ENCODE data around the gene BNIP5. TPM values are rescaled to one million over a fixed set of nuclear protein-coding genes. Genes with fewer than 3 reads are reported as not detected.
"Not testable (repeated sequence)": the region's sequence is repeated elsewhere in the genome, so short reads cannot be mapped to it uniquely, and the experiment has no call there.

Gene BNIP5
- total and polyA plus RNA-seq, 5 donors from 2014 or later, result not detected

- Histone ChIP-seq H3K4me3 (ENCODE audit: low read depth, low read length) (no peak overlapping the region), H3K27ac (ENCODE audit: insufficient read depth, low read length, poor library complexity, severe bottlenecking) (no peak overlapping the region), H3K4me1 (ENCODE audit: control insufficient read depth, insufficient read depth, low read length, poor library complexity, severe bottlenecking) (peaks cover 4% of the 10 kb centered on the region), H3K27me3 (ENCODE audit: control insufficient read depth, insufficient read depth, low read length) (no peaks in the 10 kb centered on the region), H3K9me3 (ENCODE audit: control insufficient read depth in 2 of 2, low read length in 2 of 2) (no peaks in the 10 kb centered on the region), H3K36me3 (ENCODE audit: control insufficient read depth, insufficient read depth, low read length) (no peaks in the 10 kb centered on the region)
- Mint-ChIP-seq H3K4me1 (peaks cover 3 to 9% (median 7%) of the 10 kb centered on the region in 4 donors), H3K27me3 (no peaks in the 10 kb centered on the region), H3K36me3 (peaks cover 5% of the 10 kb centered on the region), H3K27ac (peak overlapping the region in 1 of 3 donors; percentile 79), H3K9me3 (no peaks in the 10 kb centered on the region), H3K4me3 (no peak overlapping the region)
- ATAC-seq (ENCODE audit: low read depth in 2 of 2) (peak in 1 of 2 donors; percentile 19), DNase-seq (no peak)
Observed at GRCh38 chr6:36364669-36365479, 28.2 kb upstream of the BNIP5 start.

GRCh38 chr6:36364061-36364635, 27.5 kb upstream of the BNIP5 start:
- H3K36me3 ChIP-seq (ENCODE audit: control insufficient read depth, insufficient read depth, low read length); H3K9me3 Mint-ChIP-seq; H3K9me3 ChIP-seq (ENCODE audit: control insufficient read depth in 2 of 2, low read length in 2 of 2); H3K4me3 Mint-ChIP-seq; H3K4me1 Mint-ChIP-seq; H3K27me3 ChIP-seq (ENCODE audit: control insufficient read depth, insufficient read depth, low read length); H3K4me3 ChIP-seq (ENCODE audit: low read depth, low read length); H3K27ac Mint-ChIP-seq; H3K4me1 ChIP-seq (ENCODE audit: control insufficient read depth, insufficient read depth, low read length, poor library complexity, severe bottlenecking); H3K36me3 Mint-ChIP-seq; H3K27ac ChIP-seq (ENCODE audit: insufficient read depth, low read length, poor library complexity, severe bottlenecking); ATAC-seq (ENCODE audit: low read depth in 2 of 2); H3K27me3 Mint-ChIP-seq; DNase-seq: not testable (repeated sequence)

- H3K4me3 Mint-ChIP-seq, result not testable (repeated sequence)
Observed at GRCh38 chr6:36363371-36363752, 26.7 kb upstream of the BNIP5 start.

GRCh38 chr6:36362551-36363370, 26.1 kb upstream of the BNIP5 start:
- H3K27ac ChIP-seq (ENCODE audit: insufficient read depth, low read length, poor library complexity, severe bottlenecking), result no peak overlapping the region
- H3K9me3 ChIP-seq (ENCODE audit: control insufficient read depth in 2 of 2, low read length in 2 of 2), result no peaks in the 10 kb centered on the region
- H3K4me1 Mint-ChIP-seq, result peaks cover 3 to 9% (median 7%) of the 10 kb centered on the region in 4 donors
- peaks cover 0 to 2% (median 0%) of the 10 kb centered on the region in 7 donors for H3K9me3 Mint-ChIP-seq
- H3K27ac Mint-ChIP-seq, result no peak overlapping the region
- H3K36me3 Mint-ChIP-seq, result peaks cover 4% of the 10 kb centered on the region
- H3K4me3 ChIP-seq (ENCODE audit: low read depth, low read length), result no peak overlapping the region
- H3K27me3 ChIP-seq (ENCODE audit: control insufficient read depth, insufficient read depth, low read length), result no peaks in the 10 kb centered on the region
- no peaks in the 10 kb centered on the region for H3K27me3 Mint-ChIP-seq
- no peak for ATAC-seq (ENCODE audit: low read depth in 2 of 2)
- H3K4me3 Mint-ChIP-seq, result no peak overlapping the region
- H3K4me1 ChIP-seq (ENCODE audit: control insufficient read depth, insufficient read depth, low read length, poor library complexity, severe bottlenecking), result peaks cover 4% of the 10 kb centered on the region
- H3K36me3 ChIP-seq (ENCODE audit: control insufficient read depth, insufficient read depth, low read length), result no peaks in the 10 kb centered on the region
- no peak for DNase-seq

More at GRCh38 chr6:36363371-36363752, 26.7 kb upstream of the BNIP5 start:
- not testable (repeated sequence) for H3K4me1 ChIP-seq (ENCODE audit: control insufficient read depth, insufficient read depth, low read length, poor library complexity, severe bottlenecking); H3K27me3 Mint-ChIP-seq; ATAC-seq (ENCODE audit: low read depth in 2 of 2); H3K9me3 ChIP-seq (ENCODE audit: control insufficient read depth in 2 of 2, low read length in 2 of 2); H3K27ac ChIP-seq (ENCODE audit: insufficient read depth, low read length, poor library complexity, severe bottlenecking); H3K27me3 ChIP-seq (ENCODE audit: control insufficient read depth, insufficient read depth, low read length); H3K36me3 Mint-ChIP-seq; DNase-seq; H3K9me3 Mint-ChIP-seq; H3K27ac Mint-ChIP-seq; H3K36me3 ChIP-seq (ENCODE audit: control insufficient read depth, insufficient read depth, low read length); H3K4me1 Mint-ChIP-seq; H3K4me3 ChIP-seq (ENCODE audit: low read depth, low read length)

GRCh38 chr6:36361071-36361470, 24.4 kb upstream of the BNIP5 start:
- Mint-ChIP-seq H3K36me3 (no peaks in the 10 kb centered on the region), H3K9me3 (peaks cover 0 to 2% (median 0%) of the 10 kb centered on the region in 7 donors), H3K27ac (no peak overlapping the region), H3K4me1 (peaks cover 3 to 9% (median 7%) of the 10 kb centered on the region in 4 donors), H3K27me3 (no peaks in the 10 kb centered on the region), H3K4me3 (no peak overlapping the region)
- no peak for ATAC-seq (ENCODE audit: low read depth in 2 of 2)
- peaks cover 4% of the 10 kb centered on the region for H3K4me1 ChIP-seq (ENCODE audit: control insufficient read depth, insufficient read depth, low read length, poor library complexity, severe bottlenecking)
- H3K4me3 ChIP-seq (ENCODE audit: low read depth, low read length), result no peak overlapping the region
- H3K36me3 ChIP-seq (ENCODE audit: control insufficient read depth, insufficient read depth, low read length), result no peaks in the 10 kb centered on the region
- no peak overlapping the region for H3K27ac ChIP-seq (ENCODE audit: insufficient read depth, low read length, poor library complexity, severe bottlenecking)
- no peaks in the 10 kb centered on the region for H3K9me3 ChIP-seq (ENCODE audit: control insufficient read depth in 2 of 2, low read length in 2 of 2)
- no peak for DNase-seq
- peaks cover 1% of the 10 kb centered on the region for H3K27me3 ChIP-seq (ENCODE audit: control insufficient read depth, insufficient read depth, low read length)

- Mint-ChIP-seq H3K4me3 (no peak overlapping the region), H3K4me1 (peaks cover 3 to 9% (median 7%) of the 10 kb centered on the region in 4 donors), H3K27ac (no peak overlapping the region), H3K9me3 (peaks cover 0 to 2% (median 0%) of the 10 kb centered on the region in 7 donors), H3K27me3 (peaks cover under 1% of the 10 kb centered on the region), H3K36me3 (no peaks in the 10 kb centered on the region)
- H3K4me3 ChIP-seq (ENCODE audit: low read depth, low read length), result no peak overlapping the region
- no peaks in the 10 kb centered on the region for H3K9me3 ChIP-seq (ENCODE audit: control insufficient read depth in 2 of 2, low read length in 2 of 2)
- DNase-seq (peak; percentile 52 to 75 (median 72)), ATAC-seq (ENCODE audit: low read depth in 2 of 2) (peak; percentile 77 to 83)
- H3K27me3 ChIP-seq (ENCODE audit: control insufficient read depth, insufficient read depth, low read length), result peaks cover 1% of the 10 kb centered on the region
- no peak overlapping the region for H3K27ac ChIP-seq (ENCODE audit: insufficient read depth, low read length, poor library complexity, severe bottlenecking)
- H3K36me3 ChIP-seq (ENCODE audit: control insufficient read depth, insufficient read depth, low read length), result no peaks in the 10 kb centered on the region
- peaks cover 4% of the 10 kb centered on the region for H3K4me1 ChIP-seq (ENCODE audit: control insufficient read depth, insufficient read depth, low read length, poor library complexity, severe bottlenecking)
Observed at GRCh38 chr6:36360241-36361054, 23.8 kb upstream of the BNIP5 start.

- Histone ChIP-seq H3K36me3 (ENCODE audit: control insufficient read depth, insufficient read depth, low read length) (no peaks in the 10 kb centered on the region), H3K27me3 (ENCODE audit: control insufficient read depth, insufficient read depth, low read length) (peaks cover 1% of the 10 kb centered on the region), H3K4me3 (ENCODE audit: low read depth, low read length) (no peak overlapping the region), H3K27ac (ENCODE audit: insufficient read depth, low read length, poor library complexity, severe bottlenecking) (no peak overlapping the region), H3K9me3 (ENCODE audit: control insufficient read depth in 2 of 2, low read length in 2 of 2) (no peaks in the 10 kb centered on the region), H3K4me1 (ENCODE audit: control insufficient read depth, insufficient read depth, low read length, poor library complexity, severe bottlenecking) (no peaks in the 10 kb centered on the region)
- ATAC-seq (ENCODE audit: low read depth in 2 of 2) (no peak), DNase-seq (no peak)
- Mint-ChIP-seq H3K9me3 (peaks cover 0 to 2% (median 0%) of the 10 kb centered on the region in 7 donors), H3K4me1 (peaks cover 3 to 9% (median 7%) of the 10 kb centered on the region in 4 donors), H3K27ac (peak overlapping the region in 1 of 3 donors; percentile 50), H3K36me3 (no peaks in the 10 kb centered on the region), H3K4me3 (no peak overlapping the region), H3K27me3 (peaks cover 15% of the 10 kb centered on the region)
Observed at GRCh38 chr6:36358226-36358915, 21.7 kb upstream of the BNIP5 start.
